ENCODE results near the gene AKAP9. TPM values are rescaled to one million over a fixed set of nuclear protein-coding genes. Genes with fewer than 3 reads are reported as not detected.

Gene AKAP9
- total and polyA plus RNA-seq, 9 of the 15 experiments (the other 6 are each of a cell fraction or from before 2014, with no cell fraction given), result 25.5 to 80.9 (median 46.3) TPM

- FAIRE-seq (no peak), DNase-seq (ENCODE audit: extremely low read depth in 1 of 4, low spot score in 3 of 4) (no peak), ATAC-seq (no peak)
- no peaks in the 10 kb centered on the region for H3K36me3 ChIP-seq (ENCODE audit: control insufficient read depth, insufficient read depth, low read length)
- H3K4me1 ChIP-seq (replicated peaks in 1 of 2; ENCODE audit: control insufficient read depth in 2 of 2, insufficient read depth in 2 of 2, low read length in 2 of 2), result no peaks in the 10 kb centered on the region
- intact Hi-C loops (cut with micrococcal nuclease) (no loop called here), in situ Hi-C loops (cut with MboI) (no loop called here)
- H3K79me2 ChIP-seq (ENCODE audit: control insufficient read depth, insufficient read depth, low read length), result peaks cover 51% of the 10 kb centered on the region
- H4K20me1 ChIP-seq (replicated peaks; ENCODE audit: control insufficient read depth, insufficient read depth, low read length), result no peaks in the 10 kb centered on the region
- ChIA-PET CTCF (ENCODE audit: low intra/inter-chr PET ratio) (no interaction called here), POLR2A (no interaction called here)
- no peak for TF ChIP-seq SMAD1 (IDR thresholded peaks at IDR 0.05; ENCODE audit: low read depth, low read length, partially characterized antibody)
- no peak for TF ChIP-seq ZFP30 (CRISPR knock-in tag; IDR thresholded peaks at IDR 0.05; ENCODE audit: borderline replicate concordance)
- no peak for TF ChIP-seq PYGO2 (tag; IDR thresholded peaks at IDR 0.05)
- TF ChIP-seq ARID1B (IDR thresholded peaks at IDR 0.05), result no peak
- TF ChIP-seq E4F1 (CRISPR knock-in tag; IDR thresholded peaks at IDR 0.05; ENCODE audit: borderline replicate concordance), result no peak
- TF ChIP-seq TAF7 (tag; IDR thresholded peaks at IDR 0.05), result no peak
- no peak for TF ChIP-seq SP1 (CRISPR knock-in tag; IDR thresholded peaks at IDR 0.05)
- no peak for TF ChIP-seq DMBX1 (CRISPR knock-in tag; IDR thresholded peaks at IDR 0.05; ENCODE audit: borderline replicate concordance)
- TF ChIP-seq RBM22 (IDR thresholded peaks at IDR 0.05; ENCODE audit: low read depth, low read length, poor library complexity, severe bottlenecking), result no peak
- TF ChIP-seq BRD4 (IDR thresholded peaks at IDR 0.05), result no peak
- TF ChIP-seq ZNF354B (CRISPR knock-in tag; IDR thresholded peaks at IDR 0.05), result no peak
- no peak for TF ChIP-seq CREB1 (IDR thresholded peaks at IDR 0.05)
- no peak for TF ChIP-seq CREB1 (CRISPR knock-in tag; IDR thresholded peaks at IDR 0.05)
- no peak for TF ChIP-seq BCOR (IDR thresholded peaks at IDR 0.05)
- TF ChIP-seq ADNP (tag; IDR thresholded peaks at IDR 0.05), result no peak
- no peak for TF ChIP-seq ZBTB7A (IDR thresholded peaks at IDR 0.05; ENCODE audit: borderline replicate concordance, control insufficient read depth, low read depth, low read length)
- TF ChIP-seq ZNF174 (CRISPR knock-in tag; IDR thresholded peaks at IDR 0.05), result no peak
- no peaks in the 10 kb centered on the region for H3K27me3 ChIP-seq (ENCODE audit: control insufficient read depth in 2 of 2, insufficient read depth in 2 of 2, low read length in 2 of 2)
- H3K4me2 ChIP-seq (ENCODE audit: insufficient read depth, low read length), result no peak overlapping the region
- WGBS (ENCODE audit: insufficient coverage, low coverage, missing lambda C conversion rate), result 98% methylated on average over 2 of the region's 2 CpGs
- no TSS peak for BruUV-seq (replicated peaks)
- no peak overlapping the region for H3K9ac ChIP-seq (ENCODE audit: insufficient read depth in 1 of 2, low read depth in 2 of 2, low read length in 2 of 2)
- H3K27ac ChIP-seq (ENCODE audit: extremely low read depth, low read depth, low read length), result no peak overlapping the region
- no peaks in the 10 kb centered on the region for H3K9me1 ChIP-seq (ENCODE audit: control insufficient read depth, insufficient read depth, low read length)
- no peak overlapping the region for H3K4me3 ChIP-seq
- no peak overlapping the region for H2AFZ ChIP-seq (ENCODE audit: low read depth, low read length)
- H3K9me3 ChIP-seq (replicated peaks; ENCODE audit: control insufficient read depth, insufficient read depth, low read depth, low read length), result no peaks in the 10 kb centered on the region
Observed at GRCh38 chr7:91961816-91962215, 21.2 kb downstream of the AKAP9 start.
